GM12878 (cell line): ENCODE results near the gene CCDC88C.

Source experiments
- ASH2L ChIP-seq: fragments of 300-600, 200-600 bp; sonication (generic); IDR thresholded peaks from 2 replicates; pipeline ENCODE4 v1.6.1; 2017; ENCODE audit warnings: low read depth, mild to moderate bottlenecking, borderline replicate concordance
- BCL11A ChIP-seq: IDR thresholded peaks from 2 replicates; pipeline ENCODE4 v1.6.1; 2011; ENCODE audit warnings: low read depth, low read length
- CREB1 ChIP-seq: IDR thresholded peaks from 2 replicates; pipeline ENCODE4 v1.6.1; 2012; ENCODE audit warnings: low read depth, mild to moderate bottlenecking, inconsistent platforms
- HCFC1 ChIP-seq: fragments of 150-350 bp; IDR thresholded peaks from 2 replicates; pipeline ENCODE4 v1.6.1; 2014; ENCODE audit warnings: low read length
- HDAC6 ChIP-seq: fragments of 200-600 bp; sonication (generic); IDR thresholded peaks from one replicate; pipeline ENCODE4 v1.8.0; 2017; ENCODE audit warnings: antibody characterized with exemption; ENCODE audit not compliant: unreplicated experiment
- NR2F1 ChIP-seq: fragments of 450-650 bp; conservative IDR thresholded peaks from 2 replicates; pipeline ENCODE4 v1.6.1; 2017; ENCODE audit warnings: mild to moderate bottlenecking
- NRF1 ChIP-seq: conservative IDR thresholded peaks from 2 replicates; pipeline ENCODE4 v1.6.1; 2011; ENCODE audit warnings: mild to moderate bottlenecking, low read depth, low read length, improper control_type of control experiment
- POLR2A ChIP-seq: IDR thresholded peaks from 2 replicates; pipeline ENCODE4 v1.6.1; 2011; ENCODE audit warnings: low read depth, mild to moderate bottlenecking, low read length
- POLR2AphosphoS5 ChIP-seq: IDR thresholded peaks from 2 replicates; pipeline ENCODE4 v1.6.1; 2011; ENCODE audit warnings: mild to moderate bottlenecking, low read length, inconsistent platforms
- SP1 ChIP-seq: IDR thresholded peaks from one replicate; pipeline ENCODE4 v1.6.1; 2011; ENCODE audit warnings: low read depth, low read length
- TF ChIP-seq, protein P1 (sequence below), 3 experiments: IDR thresholded peaks in 2 of 3; conservative IDR thresholded peaks in 1 of 3; 2 replicates each; pipeline ENCODE4 v1.5.1; 2011; ENCODE audit warnings: low read depth in 3 of 3, low read length in 3 of 3, mild to moderate bottlenecking in 3 of 3, control low read depth in 2 of 3, moderate library complexity in 2 of 3, inconsistent platforms in 1 of 3, mixed read lengths in 1 of 3; ENCODE audit not compliant: control insufficient read depth in 2 of 3, insufficient read depth in 1 of 3; ENCODE audit errors: extremely low read depth in 1 of 3
- TF ChIP-seq, protein P2 (sequence below): IDR thresholded peaks from 2 replicates; pipeline ENCODE4 v1.6.1; 2012; ENCODE audit warnings: mild to moderate bottlenecking, low read depth, low read length
- TF ChIP-seq, protein P3 (sequence below): IDR thresholded peaks from 2 replicates; pipeline ENCODE4 v1.6.1; 2011; ENCODE audit warnings: low read depth, low read length, improper control_type of control experiment, borderline replicate concordance
- TF ChIP-seq, protein P4 (sequence below): fragments of 450-650 bp; IDR thresholded peaks from 2 replicates; pipeline ENCODE4 v1.6.1; 2017; ENCODE audit warnings: antibody characterized with exemption, mild to moderate bottlenecking, moderate library complexity

DNA sequence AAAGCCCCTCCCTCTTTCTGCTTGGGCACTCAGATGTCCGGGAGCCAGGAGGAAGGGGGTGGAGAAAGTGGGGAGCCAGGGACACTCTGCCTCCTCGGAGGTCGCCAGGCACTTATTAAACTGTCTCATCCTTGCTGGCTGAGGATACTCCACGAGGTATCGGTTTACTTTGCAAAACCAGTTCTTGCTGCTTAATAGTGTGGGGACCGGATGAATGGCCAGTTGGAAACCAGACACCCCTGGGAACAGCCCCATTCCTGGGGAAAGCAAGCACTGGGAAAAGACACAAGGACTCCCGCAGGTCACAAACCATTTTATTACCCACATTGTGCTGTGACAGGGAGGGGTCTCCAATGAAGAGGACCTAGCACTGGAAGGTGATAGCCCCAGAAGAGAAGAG is 34.2 kb downstream of the CCDC88C start:
- TF ChIP-seq POLR2AphosphoS5 (no peak), POLR2A (no peak), NR2F1 (no peak), CREB1 (no peak), BCL11A (no peak), SP1 (no peak), NRF1 (no peak), HCFC1 (no peak), HDAC6 (no peak), ASH2L (no peak)
- TF ChIP-seq, protein P1, sequence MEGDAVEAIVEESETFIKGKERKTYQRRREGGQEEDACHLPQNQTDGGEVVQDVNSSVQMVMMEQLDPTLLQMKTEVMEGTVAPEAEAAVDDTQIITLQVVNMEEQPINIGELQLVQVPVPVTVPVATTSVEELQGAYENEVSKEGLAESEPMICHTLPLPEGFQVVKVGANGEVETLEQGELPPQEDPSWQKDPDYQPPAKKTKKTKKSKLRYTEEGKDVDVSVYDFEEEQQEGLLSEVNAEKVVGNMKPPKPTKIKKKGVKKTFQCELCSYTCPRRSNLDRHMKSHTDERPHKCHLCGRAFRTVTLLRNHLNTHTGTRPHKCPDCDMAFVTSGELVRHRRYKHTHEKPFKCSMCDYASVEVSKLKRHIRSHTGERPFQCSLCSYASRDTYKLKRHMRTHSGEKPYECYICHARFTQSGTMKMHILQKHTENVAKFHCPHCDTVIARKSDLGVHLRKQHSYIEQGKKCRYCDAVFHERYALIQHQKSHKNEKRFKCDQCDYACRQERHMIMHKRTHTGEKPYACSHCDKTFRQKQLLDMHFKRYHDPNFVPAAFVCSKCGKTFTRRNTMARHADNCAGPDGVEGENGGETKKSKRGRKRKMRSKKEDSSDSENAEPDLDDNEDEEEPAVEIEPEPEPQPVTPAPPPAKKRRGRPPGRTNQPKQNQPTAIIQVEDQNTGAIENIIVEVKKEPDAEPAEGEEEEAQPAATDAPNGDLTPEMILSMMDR (IDR thresholded peaks at IDR 0.05 in 2 of 3, conservative IDR thresholded peaks at IDR 0.05 in 1 of 3; ENCODE audit: control insufficient read depth in 2 of 3, extremely low read depth in 1 of 3, insufficient read depth in 1 of 3, low read depth in 3 of 3, low read length in 3 of 3), result no peak
- TF ChIP-seq, protein P2, sequence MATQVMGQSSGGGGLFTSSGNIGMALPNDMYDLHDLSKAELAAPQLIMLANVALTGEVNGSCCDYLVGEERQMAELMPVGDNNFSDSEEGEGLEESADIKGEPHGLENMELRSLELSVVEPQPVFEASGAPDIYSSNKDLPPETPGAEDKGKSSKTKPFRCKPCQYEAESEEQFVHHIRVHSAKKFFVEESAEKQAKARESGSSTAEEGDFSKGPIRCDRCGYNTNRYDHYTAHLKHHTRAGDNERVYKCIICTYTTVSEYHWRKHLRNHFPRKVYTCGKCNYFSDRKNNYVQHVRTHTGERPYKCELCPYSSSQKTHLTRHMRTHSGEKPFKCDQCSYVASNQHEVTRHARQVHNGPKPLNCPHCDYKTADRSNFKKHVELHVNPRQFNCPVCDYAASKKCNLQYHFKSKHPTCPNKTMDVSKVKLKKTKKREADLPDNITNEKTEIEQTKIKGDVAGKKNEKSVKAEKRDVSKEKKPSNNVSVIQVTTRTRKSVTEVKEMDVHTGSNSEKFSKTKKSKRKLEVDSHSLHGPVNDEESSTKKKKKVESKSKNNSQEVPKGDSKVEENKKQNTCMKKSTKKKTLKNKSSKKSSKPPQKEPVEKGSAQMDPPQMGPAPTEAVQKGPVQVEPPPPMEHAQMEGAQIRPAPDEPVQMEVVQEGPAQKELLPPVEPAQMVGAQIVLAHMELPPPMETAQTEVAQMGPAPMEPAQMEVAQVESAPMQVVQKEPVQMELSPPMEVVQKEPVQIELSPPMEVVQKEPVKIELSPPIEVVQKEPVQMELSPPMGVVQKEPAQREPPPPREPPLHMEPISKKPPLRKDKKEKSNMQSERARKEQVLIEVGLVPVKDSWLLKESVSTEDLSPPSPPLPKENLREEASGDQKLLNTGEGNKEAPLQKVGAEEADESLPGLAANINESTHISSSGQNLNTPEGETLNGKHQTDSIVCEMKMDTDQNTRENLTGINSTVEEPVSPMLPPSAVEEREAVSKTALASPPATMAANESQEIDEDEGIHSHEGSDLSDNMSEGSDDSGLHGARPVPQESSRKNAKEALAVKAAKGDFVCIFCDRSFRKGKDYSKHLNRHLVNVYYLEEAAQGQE, result no peak
- TF ChIP-seq, protein P3, sequence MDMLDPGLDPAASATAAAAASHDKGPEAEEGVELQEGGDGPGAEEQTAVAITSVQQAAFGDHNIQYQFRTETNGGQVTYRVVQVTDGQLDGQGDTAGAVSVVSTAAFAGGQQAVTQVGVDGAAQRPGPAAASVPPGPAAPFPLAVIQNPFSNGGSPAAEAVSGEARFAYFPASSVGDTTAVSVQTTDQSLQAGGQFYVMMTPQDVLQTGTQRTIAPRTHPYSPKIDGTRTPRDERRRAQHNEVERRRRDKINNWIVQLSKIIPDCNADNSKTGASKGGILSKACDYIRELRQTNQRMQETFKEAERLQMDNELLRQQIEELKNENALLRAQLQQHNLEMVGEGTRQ, result no peak
- TF ChIP-seq, protein P4, sequence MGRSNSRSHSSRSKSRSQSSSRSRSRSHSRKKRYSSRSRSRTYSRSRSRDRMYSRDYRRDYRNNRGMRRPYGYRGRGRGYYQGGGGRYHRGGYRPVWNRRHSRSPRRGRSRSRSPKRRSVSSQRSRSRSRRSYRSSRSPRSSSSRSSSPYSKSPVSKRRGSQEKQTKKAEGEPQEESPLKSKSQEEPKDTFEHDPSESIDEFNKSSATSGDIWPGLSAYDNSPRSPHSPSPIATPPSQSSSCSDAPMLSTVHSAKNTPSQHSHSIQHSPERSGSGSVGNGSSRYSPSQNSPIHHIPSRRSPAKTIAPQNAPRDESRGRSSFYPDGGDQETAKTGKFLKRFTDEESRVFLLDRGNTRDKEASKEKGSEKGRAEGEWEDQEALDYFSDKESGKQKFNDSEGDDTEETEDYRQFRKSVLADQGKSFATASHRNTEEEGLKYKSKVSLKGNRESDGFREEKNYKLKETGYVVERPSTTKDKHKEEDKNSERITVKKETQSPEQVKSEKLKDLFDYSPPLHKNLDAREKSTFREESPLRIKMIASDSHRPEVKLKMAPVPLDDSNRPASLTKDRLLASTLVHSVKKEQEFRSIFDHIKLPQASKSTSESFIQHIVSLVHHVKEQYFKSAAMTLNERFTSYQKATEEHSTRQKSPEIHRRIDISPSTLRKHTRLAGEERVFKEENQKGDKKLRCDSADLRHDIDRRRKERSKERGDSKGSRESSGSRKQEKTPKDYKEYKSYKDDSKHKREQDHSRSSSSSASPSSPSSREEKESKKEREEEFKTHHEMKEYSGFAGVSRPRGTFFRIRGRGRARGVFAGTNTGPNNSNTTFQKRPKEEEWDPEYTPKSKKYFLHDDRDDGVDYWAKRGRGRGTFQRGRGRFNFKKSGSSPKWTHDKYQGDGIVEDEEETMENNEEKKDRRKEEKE, result no peak
